SKM-1 treated with dmso at 0.1 percent for 144 hours (cell line): ENCODE results near the gene PRIMPOL.
"Not testable (repeated sequence)": the region's sequence is repeated elsewhere in the genome, so short reads cannot be mapped to it uniquely, and the experiment has no call there.

Source experiments
- DNase-seq: peaks from one replicate; lab custom pipeline; 2025; ENCODE audit not compliant: unreplicated experiment; lab: John Stamatoyannopoulos, UW

PRIMPOL gene

GRCh38 chr4:184636144-184636543, 13.4 kb upstream of the PRIMPOL start:
- no peak for DNase-seq

DNA sequence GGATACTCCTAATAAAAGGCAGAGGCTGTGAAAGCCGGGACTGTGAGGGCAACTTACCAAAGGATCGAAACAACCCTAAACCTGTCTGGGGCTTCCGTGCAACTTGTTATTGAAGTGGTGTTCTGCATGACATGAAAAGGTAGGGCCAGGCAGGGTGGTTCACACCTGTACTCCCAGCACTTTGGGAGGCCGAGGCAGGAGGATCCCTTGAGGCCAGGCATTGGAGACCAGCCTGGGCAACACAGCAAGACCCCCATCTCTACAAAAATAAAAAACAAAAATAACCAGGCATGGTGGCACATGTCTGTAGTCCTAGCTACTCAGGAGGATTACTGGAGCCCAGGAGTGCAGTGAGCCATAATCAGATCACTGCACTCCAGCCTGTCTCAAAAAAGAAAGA, 12.6 kb upstream of the PRIMPOL start:
- no peak for DNase-seq

GRCh38 chr4:184641022-184641421, 8.5 kb upstream of the PRIMPOL start:
- DNase-seq = no peak

- DNase-seq = no peak
These were observed 8.1 kb upstream of the PRIMPOL start for GRCh38 chr4:184641451-184641850.

GRCh38 chr4:184643731-184644130, 5.8 kb upstream of the PRIMPOL start:
- no peak for DNase-seq

DNA sequence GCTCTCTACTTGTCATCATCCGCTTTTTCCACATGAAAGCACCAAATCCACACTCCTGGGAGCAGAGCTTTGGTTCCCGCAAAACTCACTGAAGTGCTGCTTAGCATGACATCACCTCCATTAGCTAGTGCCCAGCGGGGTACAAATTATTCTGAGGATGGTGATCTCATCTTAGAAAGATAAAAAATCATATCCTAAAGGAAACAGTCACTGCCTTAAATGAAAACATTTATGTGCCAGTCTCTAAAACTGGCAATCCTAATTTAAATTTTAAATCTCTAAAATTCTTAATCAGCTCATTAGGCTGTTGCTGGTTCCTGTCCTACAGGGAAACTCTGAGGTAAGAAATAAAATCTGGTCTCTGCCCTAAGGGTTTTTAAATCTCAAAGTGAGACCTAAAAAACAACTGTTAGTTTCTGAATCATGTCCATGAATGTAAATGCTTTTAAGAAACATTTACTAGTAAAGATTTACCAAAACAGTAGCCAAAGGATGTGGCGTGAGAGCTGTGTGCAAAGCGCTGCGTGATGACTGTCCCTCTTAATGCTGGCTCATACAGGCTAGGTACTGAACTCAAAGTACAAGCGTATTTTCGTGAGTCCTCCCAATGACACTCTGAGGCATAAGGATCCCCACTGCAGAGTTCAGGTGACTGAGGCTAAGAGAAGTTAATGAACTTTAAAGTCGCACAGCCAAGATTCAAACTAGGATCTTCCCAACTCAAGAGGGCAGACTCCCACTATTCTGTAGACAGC, 4.8 kb upstream of the PRIMPOL start:
- no peak for DNase-seq

- DNase-seq = no peak
These were observed 3.5 kb upstream of the PRIMPOL start for GRCh38 chr4:184645904-184646610.

DNA sequence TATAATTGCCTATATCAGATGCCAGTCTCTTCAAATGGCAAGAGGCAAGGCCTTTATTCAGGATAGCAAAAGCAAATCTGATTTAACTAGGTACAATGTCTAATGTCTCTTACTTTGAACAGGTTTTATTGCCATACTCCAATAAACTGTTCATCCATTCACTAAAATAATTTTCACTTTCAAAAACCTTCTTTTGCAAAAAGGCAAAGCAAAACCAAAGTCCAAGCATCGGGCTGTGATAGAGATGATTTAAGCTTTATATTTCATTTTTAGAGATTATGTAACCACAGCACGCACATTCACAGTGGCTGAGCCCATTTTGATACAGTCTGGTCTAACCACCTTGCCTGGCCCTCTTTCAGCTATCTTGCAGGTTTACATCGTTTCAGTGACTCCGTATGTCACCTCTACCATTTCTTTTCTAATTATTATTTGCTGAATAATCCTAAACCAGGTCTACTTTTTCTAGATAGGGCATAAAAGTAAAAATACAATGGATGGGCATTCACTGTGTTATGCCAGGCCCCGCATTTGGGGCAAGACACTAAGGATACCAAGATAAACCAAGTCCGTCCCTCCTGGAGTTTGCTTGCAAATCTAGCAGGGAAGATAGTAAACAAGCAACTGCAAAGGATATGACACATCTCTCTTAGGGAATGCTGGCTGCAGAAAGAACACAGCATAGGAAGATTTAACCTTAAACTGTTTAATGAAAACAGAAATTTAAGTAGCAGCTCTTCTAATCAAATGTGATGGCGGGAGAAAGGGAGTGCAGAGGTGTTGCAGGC, 2.1 kb upstream of the PRIMPOL start:
- no peak for DNase-seq

DNA sequence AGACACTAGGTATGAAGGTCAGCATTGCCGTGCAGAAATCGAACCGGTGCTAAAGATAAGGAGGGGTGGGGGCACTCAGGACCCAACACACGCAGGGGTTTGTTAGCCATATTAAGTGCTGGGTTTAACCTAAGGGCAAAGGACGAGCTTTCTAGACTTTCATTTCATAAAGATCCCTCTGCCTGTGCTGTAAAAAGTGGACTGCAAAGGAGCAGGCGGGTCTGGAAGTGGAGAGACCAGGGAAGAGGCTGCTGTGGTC, 1.6 kb upstream of the PRIMPOL start:
- no peak for DNase-seq

GRCh38 chr4:184648313-184649025, 1.1 kb upstream of the PRIMPOL start:
- DNase-seq = no peak

GRCh38 chr4:184649971-184650855, 675 bp downstream of the PRIMPOL start:
- peak; percentile 19 for DNase-seq

DNA sequence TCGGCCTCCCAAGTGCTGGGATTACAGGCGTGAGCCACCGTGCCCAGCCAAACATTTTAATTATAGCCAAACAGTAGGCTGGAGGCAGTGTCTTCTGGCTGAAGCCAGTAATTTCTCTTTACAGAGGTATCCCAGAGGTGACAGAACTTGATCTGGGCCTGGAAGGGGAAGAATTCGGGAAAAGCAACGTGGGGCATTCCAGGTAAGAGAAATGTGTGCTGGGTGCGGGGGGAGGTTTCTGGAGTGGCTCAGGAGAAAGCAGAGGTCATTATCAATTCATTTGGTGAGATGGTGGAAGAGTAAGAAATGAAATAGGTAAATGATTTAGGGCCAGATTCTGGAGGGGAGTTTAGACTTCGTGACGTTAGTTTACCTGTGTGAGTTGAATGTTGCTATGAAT, 2.4 kb downstream of the PRIMPOL start:
- DNase-seq = no peak

DNA sequence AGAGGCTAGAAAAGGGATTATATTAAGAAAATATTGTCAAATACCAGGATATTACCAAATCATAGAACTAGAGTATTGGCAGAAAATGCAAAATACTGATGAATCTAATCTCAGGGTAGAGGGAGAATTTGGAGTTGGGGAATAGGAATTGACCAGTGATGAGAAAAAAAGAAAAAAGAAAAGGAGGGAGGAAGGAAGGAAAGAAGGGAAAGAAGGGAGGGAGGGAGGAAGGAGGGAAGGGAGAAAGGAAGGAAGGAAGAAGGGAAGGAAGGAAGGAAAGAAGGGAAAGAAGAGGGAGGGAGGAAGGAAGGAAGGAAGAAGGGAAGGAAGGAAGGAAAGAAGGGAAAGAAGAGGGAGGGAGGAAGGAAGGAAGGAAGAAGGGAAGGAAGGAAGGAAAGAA, 3.1 kb downstream of the PRIMPOL start:
- DNase-seq = not testable (repeated sequence)

GRCh38 chr4:184653650-184654049, 4.1 kb downstream of the PRIMPOL start:
- DNase-seq = no peak

DNA sequence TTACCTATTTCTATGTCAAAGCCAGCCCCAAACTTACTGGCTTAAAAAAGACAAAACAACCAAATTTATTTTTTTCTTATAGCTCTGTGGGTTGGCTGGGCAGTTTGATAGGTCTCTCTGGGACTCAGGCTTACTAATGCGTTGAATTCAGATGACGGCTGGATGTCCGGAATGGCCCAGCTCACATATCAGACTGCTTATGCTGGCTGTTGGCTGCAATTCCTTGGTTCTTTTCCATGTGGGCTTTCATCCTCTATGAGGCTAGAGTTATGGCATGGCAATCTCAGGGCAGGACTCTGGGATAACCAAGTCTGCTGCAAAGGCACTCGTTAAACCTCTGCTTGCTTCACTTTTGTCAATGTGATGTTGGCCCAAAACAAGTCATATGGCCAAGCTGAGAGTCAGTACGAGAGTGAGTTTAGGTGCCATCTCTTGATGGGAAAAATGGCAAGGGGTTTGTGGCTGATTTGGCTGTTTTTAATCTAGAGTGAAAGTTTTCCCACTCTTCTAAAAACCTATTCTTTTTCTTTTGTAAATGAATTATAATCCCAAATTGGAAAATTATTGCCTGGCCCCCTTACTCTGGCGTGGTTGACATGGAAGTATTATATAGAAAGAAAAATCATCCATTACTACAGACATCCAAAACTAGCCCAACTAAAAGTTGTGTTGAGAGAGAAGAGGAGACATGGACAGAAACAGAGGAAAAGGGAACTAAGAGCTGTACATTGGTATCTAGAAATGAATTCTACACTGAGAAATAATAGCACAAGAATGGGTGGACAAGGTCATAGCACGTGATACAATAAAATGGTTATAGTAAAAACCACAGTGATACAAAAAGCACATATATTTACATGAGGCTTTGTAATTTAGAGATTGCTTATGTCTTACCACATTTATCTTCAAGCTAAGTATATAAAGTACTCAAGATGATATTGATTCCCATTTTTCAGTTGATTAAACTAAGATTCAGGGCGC, 6.6 kb downstream of the PRIMPOL start:
- no peak for DNase-seq

DNA sequence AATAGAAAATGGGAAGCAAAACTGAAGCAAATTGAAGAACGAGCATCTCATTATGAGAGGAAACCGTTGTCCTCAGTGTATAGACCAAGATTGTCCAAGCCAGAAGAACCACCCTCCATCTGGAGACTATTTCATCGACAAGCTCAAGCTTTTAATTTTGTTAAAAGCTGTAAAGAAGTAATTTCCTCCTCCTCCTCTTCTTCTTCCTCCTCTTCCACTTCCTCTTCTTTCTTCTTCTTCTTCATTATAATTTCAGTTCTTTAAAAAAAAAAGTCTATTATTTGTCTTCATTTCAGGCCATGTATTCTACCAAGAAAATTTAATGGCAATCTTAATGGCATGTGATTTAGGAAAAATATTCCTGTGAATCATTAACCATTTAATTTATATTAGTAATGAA, 7.6 kb downstream of the PRIMPOL start:
- no peak for DNase-seq

GRCh38 chr4:184657820-184658219, 8.3 kb downstream of the PRIMPOL start:
- DNase-seq = not testable (repeated sequence)

DNA sequence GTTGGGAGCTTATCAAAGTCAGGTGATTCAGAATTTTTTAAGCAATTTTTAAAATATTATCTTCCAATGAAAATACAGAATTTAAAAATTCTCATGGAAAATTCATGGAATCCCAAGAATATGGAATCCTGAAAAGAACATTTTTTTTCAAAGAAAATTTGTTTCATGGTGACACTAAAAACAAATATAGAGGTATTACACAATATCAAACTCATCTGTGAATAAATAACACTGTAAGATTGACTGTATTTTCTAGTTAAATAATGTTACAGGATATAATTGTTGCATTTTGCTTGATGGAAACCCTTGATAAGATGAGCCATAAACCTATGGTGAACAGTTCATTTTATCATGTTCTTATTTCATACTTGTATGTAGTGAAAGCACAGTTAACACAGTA, 11.4 kb downstream of the PRIMPOL start:
- DNase-seq = no peak

DNA sequence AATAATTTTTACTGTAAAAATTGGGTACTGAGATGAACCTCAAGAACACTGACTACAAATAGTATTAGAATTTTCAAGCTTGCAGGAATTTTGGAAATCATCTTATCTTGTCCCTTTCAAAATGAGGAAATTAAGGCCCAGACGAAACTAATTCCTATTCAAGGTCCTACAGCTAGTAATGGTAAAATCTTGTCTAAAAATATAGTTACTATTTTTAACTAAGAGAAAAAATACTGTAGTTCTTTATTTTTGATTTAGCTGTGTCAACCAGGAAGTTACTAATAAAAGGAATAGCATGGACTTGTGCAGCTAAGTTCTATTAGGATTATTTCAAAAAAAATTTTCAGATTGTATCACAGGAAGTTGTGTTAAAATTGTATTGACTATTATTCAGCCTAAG, 12.7 kb downstream of the PRIMPOL start:
- DNase-seq = no peak
